GM12873 (cell line): Measurements from ENCODE around the gene ATP11A.

Experiments
- TF ChIP-seq, protein P1 (sequence below): IDR thresholded peaks from 2 replicates; pipeline ENCODE4 v1.5.1; 2012; ENCODE audit warnings: low read depth, mild to moderate bottlenecking, moderate library complexity, low read length, control low read depth; ENCODE audit not compliant: insufficient read depth; ENCODE audit errors: missing control alignments

ATP11A gene

DNA sequence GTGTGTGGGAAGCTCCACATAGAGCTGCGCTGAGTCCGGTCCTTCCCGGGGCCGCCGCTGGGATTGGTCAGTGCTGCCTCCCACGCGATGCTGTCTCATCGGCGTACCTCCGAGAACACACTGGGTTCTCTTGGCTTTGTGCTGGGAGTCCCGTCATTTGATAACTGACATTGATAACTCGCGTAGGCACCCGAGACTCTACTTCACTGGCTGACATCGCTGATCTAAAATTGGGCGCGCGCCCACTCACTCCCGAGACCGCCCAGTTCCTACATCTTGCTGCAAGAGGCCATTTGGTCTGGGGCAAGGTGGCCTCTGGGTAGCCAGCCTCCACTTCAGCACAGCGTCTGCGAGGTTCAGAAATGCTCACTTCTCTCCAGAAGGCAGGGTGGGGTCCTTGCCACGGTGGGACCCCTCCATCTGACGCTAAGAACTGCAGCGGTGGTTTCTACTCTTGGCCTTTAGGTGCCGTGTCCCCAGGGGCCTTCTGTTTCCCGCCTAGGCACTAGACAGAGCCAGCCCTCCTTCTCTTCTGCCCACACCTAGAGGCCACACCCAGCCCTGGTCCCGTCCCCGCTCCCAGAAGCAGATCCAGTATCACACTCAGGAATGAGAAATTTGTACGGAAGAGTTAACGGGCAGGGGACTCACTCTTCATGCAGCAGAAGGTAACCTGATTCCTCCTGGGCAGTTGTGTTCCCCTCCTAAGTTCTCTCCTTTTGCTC lies 40.7 kb upstream of the ATP11A start:
- TF ChIP-seq, protein P1, sequence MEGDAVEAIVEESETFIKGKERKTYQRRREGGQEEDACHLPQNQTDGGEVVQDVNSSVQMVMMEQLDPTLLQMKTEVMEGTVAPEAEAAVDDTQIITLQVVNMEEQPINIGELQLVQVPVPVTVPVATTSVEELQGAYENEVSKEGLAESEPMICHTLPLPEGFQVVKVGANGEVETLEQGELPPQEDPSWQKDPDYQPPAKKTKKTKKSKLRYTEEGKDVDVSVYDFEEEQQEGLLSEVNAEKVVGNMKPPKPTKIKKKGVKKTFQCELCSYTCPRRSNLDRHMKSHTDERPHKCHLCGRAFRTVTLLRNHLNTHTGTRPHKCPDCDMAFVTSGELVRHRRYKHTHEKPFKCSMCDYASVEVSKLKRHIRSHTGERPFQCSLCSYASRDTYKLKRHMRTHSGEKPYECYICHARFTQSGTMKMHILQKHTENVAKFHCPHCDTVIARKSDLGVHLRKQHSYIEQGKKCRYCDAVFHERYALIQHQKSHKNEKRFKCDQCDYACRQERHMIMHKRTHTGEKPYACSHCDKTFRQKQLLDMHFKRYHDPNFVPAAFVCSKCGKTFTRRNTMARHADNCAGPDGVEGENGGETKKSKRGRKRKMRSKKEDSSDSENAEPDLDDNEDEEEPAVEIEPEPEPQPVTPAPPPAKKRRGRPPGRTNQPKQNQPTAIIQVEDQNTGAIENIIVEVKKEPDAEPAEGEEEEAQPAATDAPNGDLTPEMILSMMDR = no peak

DNA sequence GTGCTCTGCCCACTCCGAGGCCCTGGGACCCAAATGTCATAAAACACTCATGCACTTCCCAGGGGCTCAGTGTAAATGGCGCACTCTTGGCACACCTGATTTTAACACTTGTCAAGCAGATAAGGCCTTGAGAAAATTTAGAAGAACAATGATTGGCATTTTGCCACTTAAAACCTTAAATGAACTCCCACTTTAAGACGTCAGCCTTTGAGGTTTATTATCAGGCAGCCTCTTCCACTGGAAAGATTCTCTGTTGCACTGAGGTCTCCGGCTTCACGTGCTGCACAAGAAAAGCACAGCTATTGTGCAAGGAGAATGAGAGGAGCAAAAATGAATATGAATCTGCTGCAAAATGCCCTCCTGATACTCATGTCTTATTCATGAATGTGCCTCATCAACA lies 38.5 kb upstream of the ATP11A start:
- TF ChIP-seq, protein P1 = no peak

GRCh38 chr13:112651750-112652511 lies 37.9 kb upstream of the ATP11A start:
- TF ChIP-seq, protein P1 = no peak

DNA sequence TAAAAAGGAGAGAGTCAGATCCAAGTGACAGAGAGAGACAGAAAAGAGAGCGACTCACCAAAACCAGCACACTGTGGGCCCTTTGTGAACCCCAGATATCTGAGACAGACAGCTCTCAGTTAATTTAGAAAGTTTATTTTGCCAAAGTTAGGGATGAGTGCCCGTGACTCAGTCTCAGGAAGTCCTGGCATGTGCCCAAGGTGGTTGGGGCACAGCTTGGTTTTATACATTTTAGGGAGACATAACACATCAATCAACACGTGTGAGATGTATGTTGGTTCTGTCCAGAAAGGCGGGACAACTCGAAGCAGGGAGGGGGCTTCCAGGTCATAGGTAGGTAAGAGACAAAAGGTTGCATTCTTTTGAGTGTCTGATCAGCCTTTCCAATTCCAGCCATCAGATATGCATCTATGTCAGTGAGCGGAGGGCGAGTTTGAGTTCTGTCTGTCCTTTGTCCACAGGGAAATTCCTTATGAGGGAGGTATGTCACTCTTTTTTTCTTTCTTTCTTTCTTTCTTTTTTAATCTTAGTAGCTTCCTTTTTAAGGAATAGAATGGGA lies 37.2 kb upstream of the ATP11A start:
- TF ChIP-seq, protein P1 = no peak

GRCh38 chr13:112653071-112653470 lies 36.8 kb upstream of the ATP11A start:
- TF ChIP-seq, protein P1 = no peak

DNA sequence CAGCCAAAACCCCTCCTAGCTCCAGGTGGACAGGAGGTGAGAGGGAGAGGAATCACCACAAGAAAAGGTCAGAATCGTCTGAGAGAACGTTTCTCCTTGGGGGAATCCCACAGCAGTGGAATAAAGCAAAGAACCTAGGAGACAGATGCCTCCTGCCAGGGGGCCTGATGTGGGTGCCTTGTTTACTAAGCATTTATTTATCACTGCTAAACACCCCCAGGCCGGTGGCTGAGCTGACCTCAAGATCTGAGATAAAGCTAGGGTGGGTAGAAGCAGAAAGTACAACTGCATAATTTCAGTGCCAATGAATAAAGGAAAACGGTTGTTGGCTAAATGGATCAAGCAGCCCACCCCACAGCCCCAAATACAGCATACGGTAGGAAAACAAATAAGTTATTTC lies 33.9 kb upstream of the ATP11A start:
- TF ChIP-seq, protein P1 = no peak

GRCh38 chr13:112657850-112658445 lies 31.9 kb upstream of the ATP11A start:
- TF ChIP-seq, protein P1 = no peak
